Stomach (tissue), 9 donors: ENCODE results near the gene CELA2A. TPM values are rescaled to one million over a fixed set of nuclear protein-coding genes. Genes with fewer than 3 reads are reported as not detected.
"Not testable (repeated sequence)": the region's sequence is repeated elsewhere in the genome, so short reads cannot be mapped to it uniquely, and the experiment has no call there.

Experiments used
- DNase-seq, 2 donors: peaks; one replicate each; pipeline versions ENCODE4 v3.0.0 to v3.0.0-alpha.2; 2013 to 2019
- H3K27ac ChIP-seq, 5 donors: fragments of 200-600 bp in 4 of 5; sonication (generic) in 4 of 5; one replicate each; pipeline ENCODE4 v1.5.1; 2013 to 2019; ENCODE audit warnings: mild to moderate bottlenecking in 1 of 5, moderate library complexity in 1 of 5
- H3K27me3 ChIP-seq, 3 donors: fragments of 200-600 bp; sonication (generic); one replicate each; pipeline ENCODE4 v1.5.1; 2017 to 2019; ENCODE audit warnings: mixed run types in 1 of 3
- H3K36me3 ChIP-seq, 4 donors: fragments of 200-600 bp; sonication (generic); 1 replicate in 3 of 4; 2 replicates in 1 of 4; pipeline ENCODE4 v1.5.1; 2016 to 2019
- H3K4me1 ChIP-seq, 4 donors: fragments of 200-600 bp; sonication (generic); one replicate each; pipeline ENCODE4 v1.5.1; 2016 to 2019
- H3K4me3 ChIP-seq, 4 donors: fragments of 200-600 bp; sonication (generic) in 3 of 4; one replicate each; pipeline ENCODE4 v1.5.1; 2016 to 2019; ENCODE audit warnings: mild to moderate bottlenecking in 1 of 4
- H3K9me3 ChIP-seq, 4 donors: fragments of 200-600 bp; sonication (generic); one replicate each; pipeline ENCODE4 v1.5.1; 2016 to 2019
- EP300 ChIP-seq: sonication (generic); formaldehyde crosslinking; IDR thresholded peaks from one replicate; pipeline ENCODE4 v1.6.1; 2017; ENCODE audit warnings: antibody characterized with exemption
- POLR2A ChIP-seq, 4 donors: fragments of 450-650 bp; IDR thresholded peaks; one replicate each; pipeline ENCODE4 v1.6.1; 2016; ENCODE audit warnings: antibody characterized with exemption in 4 of 4, control low read depth in 2 of 4, mild to moderate bottlenecking in 1 of 4, moderate library complexity in 1 of 4
- POLR2AphosphoS5 ChIP-seq, 3 donors: sonication (generic); formaldehyde crosslinking; IDR thresholded peaks; one replicate each; pipeline ENCODE4 v1.6.1; 2016; ENCODE audit warnings: antibody characterized with exemption in 3 of 3
- WGBS, 5 donors: extraction: QIAGEN DNeasy Blood & Tissue Kit in 3 of 5; methylation state at CpG; one replicate each; pipeline versions ENCODE4 v1.1.5 to v1.1.7; 2013 to 2018; 5-methylcytosine and 5-hydroxymethylcytosine counted together
- intact Hi-C: fragments of 100-400 bp; cut with DNase I; formaldehyde crosslinking; loops from one replicate; pipeline ENCODE4 v1.15.1; 2023; ENCODE audit warnings: low total_unique reads
- polyA plus RNA-seq, 3 donors: library from polyadenylated mRNA; stranded (reverse); fragments of 200-250 nt; gene quantifications; one replicate each; pipeline ENCODE4 v1.2.3, GENCODE V29; 2013
- total RNA-seq, 5 donors: library from RNA; depleted of rRNA; stranded (reverse); fragments of >200 nt; gene quantifications; one replicate each; pipeline versions ENCODE4 v1.1.0 to v1.2.3, GENCODE V29; 2014 to 2016
- TF ChIP-seq, protein P1 (sequence below), 7 experiments: fragments of 450-650 bp in 4 of 7; fragments of 200-600 bp in 3 of 7; sonication (generic) in 3 of 7; IDR thresholded peaks; one replicate each; pipeline ENCODE4 v1.5.1; 2016 to 2019; ENCODE audit warnings: antibody characterized with exemption in 7 of 7, control low read depth in 2 of 7, mild to moderate bottlenecking in 1 of 7
- donor health status: healthy with polysubstance abuse.
- donor health status: Bipolar disorder and iron deficiency.
- donor health status: healthy.

The CELA2A gene
- total and polyA plus RNA-seq, 8 donors = 0.43 to 3.1 (median 1.1) TPM; not detected in 4

- intact Hi-C loops = no loop called here
- H3K27ac ChIP-seq = no peak overlapping the region
- TF ChIP-seq, protein P1, sequence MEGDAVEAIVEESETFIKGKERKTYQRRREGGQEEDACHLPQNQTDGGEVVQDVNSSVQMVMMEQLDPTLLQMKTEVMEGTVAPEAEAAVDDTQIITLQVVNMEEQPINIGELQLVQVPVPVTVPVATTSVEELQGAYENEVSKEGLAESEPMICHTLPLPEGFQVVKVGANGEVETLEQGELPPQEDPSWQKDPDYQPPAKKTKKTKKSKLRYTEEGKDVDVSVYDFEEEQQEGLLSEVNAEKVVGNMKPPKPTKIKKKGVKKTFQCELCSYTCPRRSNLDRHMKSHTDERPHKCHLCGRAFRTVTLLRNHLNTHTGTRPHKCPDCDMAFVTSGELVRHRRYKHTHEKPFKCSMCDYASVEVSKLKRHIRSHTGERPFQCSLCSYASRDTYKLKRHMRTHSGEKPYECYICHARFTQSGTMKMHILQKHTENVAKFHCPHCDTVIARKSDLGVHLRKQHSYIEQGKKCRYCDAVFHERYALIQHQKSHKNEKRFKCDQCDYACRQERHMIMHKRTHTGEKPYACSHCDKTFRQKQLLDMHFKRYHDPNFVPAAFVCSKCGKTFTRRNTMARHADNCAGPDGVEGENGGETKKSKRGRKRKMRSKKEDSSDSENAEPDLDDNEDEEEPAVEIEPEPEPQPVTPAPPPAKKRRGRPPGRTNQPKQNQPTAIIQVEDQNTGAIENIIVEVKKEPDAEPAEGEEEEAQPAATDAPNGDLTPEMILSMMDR (IDR thresholded peaks at IDR 0.05) = no peak
- TF ChIP-seq POLR2AphosphoS5 (IDR thresholded peaks at IDR 0.05) (no peak), EP300 (no peak), POLR2A (IDR thresholded peaks at IDR 0.05) (no peak)
- H3K4me1 ChIP-seq = peaks cover 0 to 18% (median 3%) of the 10 kb centered on the region in 4 donors
- no peaks in the 10 kb centered on the region for H3K9me3 ChIP-seq
- peak in 1 of 2 donors; percentile 36 for DNase-seq
- no peaks in the 10 kb centered on the region for H3K27me3 ChIP-seq
- WGBS, 5 donors = 55 to 70% (median 61%) methylated on average over 10 of the region's 10 CpGs
- H3K4me3 ChIP-seq = no peak overlapping the region
- H3K36me3 ChIP-seq = no peaks in the 10 kb centered on the region
Measured at GRCh38 chr1:15459771-15460707, 3.5 kb downstream of the CELA2A start.

DNA sequence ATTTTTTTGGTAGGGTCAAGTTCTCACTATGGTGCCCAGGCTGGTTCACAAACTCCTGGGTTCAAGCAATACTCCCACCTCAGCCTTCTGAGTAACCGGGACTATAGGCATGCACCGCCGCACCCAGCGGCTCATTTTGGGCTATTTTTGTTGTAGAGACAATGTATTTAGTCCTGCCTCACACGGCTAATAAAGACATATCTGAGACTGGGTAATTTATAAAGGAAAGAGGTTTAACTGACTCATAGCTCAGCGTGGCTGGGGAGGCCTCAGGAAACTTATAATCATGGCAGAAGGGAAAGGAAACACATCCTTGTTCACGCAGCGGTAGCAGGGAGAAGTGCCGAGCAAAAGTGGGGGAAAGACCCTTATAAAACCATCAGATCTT lies 4.2 kb downstream of the CELA2A start:
- intact Hi-C loops = no loop called here
- Histone ChIP-seq H3K36me3 (no peaks in the 10 kb centered on the region), H3K4me3 (no peak overlapping the region), H3K4me1 (peaks cover 0 to 16% (median 3%) of the 10 kb centered on the region in 4 donors), H3K9me3 (no peaks in the 10 kb centered on the region), H3K27ac (no peak overlapping the region), H3K27me3 (no peaks in the 10 kb centered on the region)
- TF ChIP-seq POLR2A (IDR thresholded peaks at IDR 0.05) (no peak), POLR2AphosphoS5 (IDR thresholded peaks at IDR 0.05) (no peak), EP300 (no peak)
- TF ChIP-seq, protein P1 (IDR thresholded peaks at IDR 0.05) = no peak
- WGBS, 5 donors = 78 to 89% (median 88%) methylated on average over 9 of the region's 9 CpGs
- no peak for DNase-seq

GRCh38 chr1:15463064-15463800 lies 6.7 kb downstream of the CELA2A start:
- H3K27ac ChIP-seq, H3K4me3 ChIP-seq, intact Hi-C loops: not testable (repeated sequence)

GRCh38 chr1:15463926-15464322 lies 7.4 kb downstream of the CELA2A start:
- H3K4me1 ChIP-seq, H3K9me3 ChIP-seq, H3K4me3 ChIP-seq, H3K27me3 ChIP-seq, H3K36me3 ChIP-seq, H3K27ac ChIP-seq, DNase-seq, intact Hi-C loops: not testable (repeated sequence)
- WGBS, 5 donors = 85 to 94% (median 91%) methylated on average over 5 of the region's 5 CpGs

More at GRCh38 chr1:15463064-15463800, 6.7 kb downstream of the CELA2A start:
- not testable (repeated sequence) for H3K27me3 ChIP-seq, H3K36me3 ChIP-seq, H3K9me3 ChIP-seq, DNase-seq
- 62 to 83% (median 76%) methylated on average over 9 to 12 of the region's 15 CpGs for WGBS, 5 donors
- H3K4me1 ChIP-seq = peaks cover 0 to 12% (median 0%) of the 10 kb centered on the region in 4 donors

- no peak for TF ChIP-seq EP300
- TF ChIP-seq, protein P1 (IDR thresholded peaks at IDR 0.05) = no peak
- TF ChIP-seq POLR2A (IDR thresholded peaks at IDR 0.05) = no peak
- TF ChIP-seq POLR2AphosphoS5 (IDR thresholded peaks at IDR 0.05) = no peak
- Histone ChIP-seq H3K36me3 (no peaks in the 10 kb centered on the region), H3K9me3 (no peaks in the 10 kb centered on the region), H3K27me3 (no peaks in the 10 kb centered on the region), H3K27ac (no peak overlapping the region), H3K4me1 (peaks cover 0 to 6% (median 0%) of the 10 kb centered on the region in 4 donors), H3K4me3 (no peak overlapping the region)
- WGBS, 5 donors = 77 to 82% (median 81%) methylated on average over 7 of the region's 7 CpGs
- intact Hi-C loops = no loop called here
- DNase-seq = no peak
Measured at GRCh38 chr1:15465674-15466073, 9.1 kb downstream of the CELA2A start.

- H3K27ac ChIP-seq, H3K4me3 ChIP-seq, H3K27me3 ChIP-seq, H3K36me3 ChIP-seq, H3K4me1 ChIP-seq, H3K9me3 ChIP-seq, intact Hi-C loops, DNase-seq: not testable (repeated sequence)
- WGBS, 5 donors = 91 to 99% (median 95%) methylated on average over 21 to 22 of the region's 22 CpGs
Measured at GRCh38 chr1:15466955-15467625, 10.6 kb downstream of the CELA2A start.
